ENCODE results near the gene TNS3.

DNA sequence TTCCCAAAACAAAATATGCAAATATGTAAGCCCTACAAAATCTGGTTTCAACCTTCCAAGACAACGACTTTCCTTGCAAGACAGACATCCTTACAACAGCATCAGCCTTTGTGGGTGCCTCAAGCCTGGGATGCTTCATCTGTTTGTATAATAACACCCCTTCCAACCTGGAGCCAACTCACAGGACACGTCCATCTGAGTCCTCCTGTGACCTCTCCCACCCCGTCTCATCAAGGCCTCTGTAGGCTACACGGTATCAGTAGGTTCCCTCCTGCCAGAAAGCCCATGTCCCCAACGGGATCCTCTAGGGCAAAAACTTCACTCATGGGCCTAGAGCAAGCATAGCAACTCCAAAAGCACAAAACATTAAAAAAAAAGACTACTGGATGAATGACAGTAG, 173.2 kb downstream of the TNS3 start:
- TF ChIP-seq, protein P1, sequence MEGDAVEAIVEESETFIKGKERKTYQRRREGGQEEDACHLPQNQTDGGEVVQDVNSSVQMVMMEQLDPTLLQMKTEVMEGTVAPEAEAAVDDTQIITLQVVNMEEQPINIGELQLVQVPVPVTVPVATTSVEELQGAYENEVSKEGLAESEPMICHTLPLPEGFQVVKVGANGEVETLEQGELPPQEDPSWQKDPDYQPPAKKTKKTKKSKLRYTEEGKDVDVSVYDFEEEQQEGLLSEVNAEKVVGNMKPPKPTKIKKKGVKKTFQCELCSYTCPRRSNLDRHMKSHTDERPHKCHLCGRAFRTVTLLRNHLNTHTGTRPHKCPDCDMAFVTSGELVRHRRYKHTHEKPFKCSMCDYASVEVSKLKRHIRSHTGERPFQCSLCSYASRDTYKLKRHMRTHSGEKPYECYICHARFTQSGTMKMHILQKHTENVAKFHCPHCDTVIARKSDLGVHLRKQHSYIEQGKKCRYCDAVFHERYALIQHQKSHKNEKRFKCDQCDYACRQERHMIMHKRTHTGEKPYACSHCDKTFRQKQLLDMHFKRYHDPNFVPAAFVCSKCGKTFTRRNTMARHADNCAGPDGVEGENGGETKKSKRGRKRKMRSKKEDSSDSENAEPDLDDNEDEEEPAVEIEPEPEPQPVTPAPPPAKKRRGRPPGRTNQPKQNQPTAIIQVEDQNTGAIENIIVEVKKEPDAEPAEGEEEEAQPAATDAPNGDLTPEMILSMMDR (IDR thresholded peaks at IDR 0.05): no peak
- no peak for TF ChIP-seq EZH2 (IDR thresholded peaks at IDR 0.05; ENCODE audit: borderline replicate concordance, insufficient read depth, low read depth, low read length, poor library complexity, severe bottlenecking)

Measured in B cell (primary cell).